Ishikawa (cell line): ENCODE data around the gene C1orf87.

Source experiments
- CEBPB ChIP-seq: IDR thresholded peaks from 2 replicates; pipeline ENCODE4 v1.6.1; 2012
- EP300 ChIP-seq: IDR thresholded peaks from 2 replicates; pipeline ENCODE4 v1.6.1; 2012; ENCODE audit warnings: borderline replicate concordance
- RAD21 ChIP-seq: IDR thresholded peaks from 2 replicates; pipeline ENCODE4 v1.6.1; 2012; ENCODE audit warnings: low read depth
- TAF1 ChIP-seq: IDR thresholded peaks from 2 replicates; pipeline ENCODE4 v1.6.1; 2012; ENCODE audit warnings: low read depth, mild to moderate bottlenecking
- TEAD4 ChIP-seq: IDR thresholded peaks from 2 replicates; pipeline ENCODE4 v1.6.1; 2012
- ZBTB7A ChIP-seq: IDR thresholded peaks from 2 replicates; pipeline ENCODE4 v1.6.1; 2012; ENCODE audit warnings: low read depth
- TF ChIP-seq, protein P1 (sequence below): IDR thresholded peaks from 2 replicates; pipeline ENCODE4 v1.6.1; 2012; ENCODE audit warnings: low read depth, mild to moderate bottlenecking
- TF ChIP-seq, protein P2 (sequence below): IDR thresholded peaks from 2 replicates; pipeline ENCODE4 v1.6.1; 2012

DNA sequence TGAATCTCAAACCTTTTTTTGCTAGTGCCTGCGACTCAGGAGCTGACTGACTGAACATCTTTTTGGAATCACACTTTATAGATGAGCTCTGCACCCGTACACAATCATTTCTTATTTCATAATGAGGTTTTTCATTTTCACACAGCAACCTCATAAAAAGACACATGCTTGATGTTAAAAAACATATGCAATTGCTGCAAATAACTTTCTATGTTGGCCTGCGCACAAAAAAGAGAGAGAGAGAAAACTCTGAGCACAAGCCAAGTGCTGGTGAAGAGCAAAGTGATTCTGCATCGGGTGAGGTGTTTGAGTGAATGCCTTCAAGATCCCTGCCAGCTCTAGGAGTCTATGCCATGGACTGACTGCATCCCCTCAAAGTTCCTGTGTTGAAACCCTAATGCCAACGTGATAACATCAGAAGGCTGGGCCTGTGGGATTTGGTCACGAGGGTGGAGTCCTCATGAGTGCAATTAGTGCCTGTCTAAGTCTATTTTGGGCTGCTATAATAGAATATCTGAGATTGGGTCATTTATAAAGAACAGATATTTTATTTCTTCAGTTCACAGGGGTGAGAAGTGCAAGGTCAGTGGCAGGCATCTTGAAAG, 36.6 kb downstream of the C1orf87 start:
- TF ChIP-seq, protein P1, sequence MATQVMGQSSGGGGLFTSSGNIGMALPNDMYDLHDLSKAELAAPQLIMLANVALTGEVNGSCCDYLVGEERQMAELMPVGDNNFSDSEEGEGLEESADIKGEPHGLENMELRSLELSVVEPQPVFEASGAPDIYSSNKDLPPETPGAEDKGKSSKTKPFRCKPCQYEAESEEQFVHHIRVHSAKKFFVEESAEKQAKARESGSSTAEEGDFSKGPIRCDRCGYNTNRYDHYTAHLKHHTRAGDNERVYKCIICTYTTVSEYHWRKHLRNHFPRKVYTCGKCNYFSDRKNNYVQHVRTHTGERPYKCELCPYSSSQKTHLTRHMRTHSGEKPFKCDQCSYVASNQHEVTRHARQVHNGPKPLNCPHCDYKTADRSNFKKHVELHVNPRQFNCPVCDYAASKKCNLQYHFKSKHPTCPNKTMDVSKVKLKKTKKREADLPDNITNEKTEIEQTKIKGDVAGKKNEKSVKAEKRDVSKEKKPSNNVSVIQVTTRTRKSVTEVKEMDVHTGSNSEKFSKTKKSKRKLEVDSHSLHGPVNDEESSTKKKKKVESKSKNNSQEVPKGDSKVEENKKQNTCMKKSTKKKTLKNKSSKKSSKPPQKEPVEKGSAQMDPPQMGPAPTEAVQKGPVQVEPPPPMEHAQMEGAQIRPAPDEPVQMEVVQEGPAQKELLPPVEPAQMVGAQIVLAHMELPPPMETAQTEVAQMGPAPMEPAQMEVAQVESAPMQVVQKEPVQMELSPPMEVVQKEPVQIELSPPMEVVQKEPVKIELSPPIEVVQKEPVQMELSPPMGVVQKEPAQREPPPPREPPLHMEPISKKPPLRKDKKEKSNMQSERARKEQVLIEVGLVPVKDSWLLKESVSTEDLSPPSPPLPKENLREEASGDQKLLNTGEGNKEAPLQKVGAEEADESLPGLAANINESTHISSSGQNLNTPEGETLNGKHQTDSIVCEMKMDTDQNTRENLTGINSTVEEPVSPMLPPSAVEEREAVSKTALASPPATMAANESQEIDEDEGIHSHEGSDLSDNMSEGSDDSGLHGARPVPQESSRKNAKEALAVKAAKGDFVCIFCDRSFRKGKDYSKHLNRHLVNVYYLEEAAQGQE: no peak
- no peak for TF ChIP-seq TEAD4
- TF ChIP-seq, protein P2, sequence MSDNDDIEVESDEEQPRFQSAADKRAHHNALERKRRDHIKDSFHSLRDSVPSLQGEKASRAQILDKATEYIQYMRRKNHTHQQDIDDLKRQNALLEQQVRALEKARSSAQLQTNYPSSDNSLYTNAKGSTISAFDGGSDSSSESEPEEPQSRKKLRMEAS: no peak
- no peak for TF ChIP-seq TAF1
- TF ChIP-seq EP300: no peak
- no peak for TF ChIP-seq RAD21
- TF ChIP-seq CEBPB: no peak
- TF ChIP-seq ZBTB7A: no peak
